SU-DHL-6 (cell line): ENCODE data around the gene PDE3B.
A peak's percentile ranks its signal among the peaks of the same experiment; 100 is the strongest.

Source experiments
- H2AFZ ChIP-seq: fragments of 200-600 bp; sonication (generic); 2 replicates; pipeline ENCODE4 v1.6.1; 2014; ENCODE audit warnings: low read depth, mild to moderate bottlenecking, moderate library complexity, mixed read lengths, antibody characterized with exemption, low read length; ENCODE audit not compliant: severe bottlenecking
- H3F3A ChIP-seq: fragments of 200-600 bp; shearing (Covaris generic); 2 replicates; pipeline ENCODE4 v1.6.0; 2016; ENCODE audit warnings: antibody characterized with exemption, mild to moderate bottlenecking; ENCODE audit not compliant: insufficient read depth
- H3K27ac ChIP-seq: fragments of 200-600 bp; sonication (generic); 2 replicates; pipeline ENCODE4 v1.5.1; 2016; ENCODE audit warnings: low read depth, mild to moderate bottlenecking, low read length, moderate library complexity, mixed read lengths
- H3K27me3 ChIP-seq: fragments of 200-600 bp; sonication (generic), shearing (Covaris generic); 2 replicates; pipeline ENCODE4 v1.6.0; 2014; ENCODE audit warnings: mild to moderate bottlenecking, low read length
- H3K36me3 ChIP-seq: fragments of 200-600 bp; sonication (generic); 2 replicates; pipeline ENCODE4 v1.6.1; 2014; ENCODE audit warnings: mild to moderate bottlenecking, low read length, mixed read lengths
- H3K4me2 ChIP-seq: fragments of 300-600, 200-600 bp; shearing (Covaris generic), sonication (generic); 2 replicates; pipeline ENCODE4 v1.6.0; 2014; ENCODE audit warnings: low read length, low read depth, mild to moderate bottlenecking; ENCODE audit not compliant: poor library complexity, severe bottlenecking
- H3K4me3 ChIP-seq: fragments of 200-600 bp; sonication (generic); 2 replicates; pipeline ENCODE4 v1.5.1; 2014; ENCODE audit warnings: antibody characterized with exemption, low read length, mild to moderate bottlenecking, mixed read lengths; ENCODE audit not compliant: insufficient read depth, poor library complexity, severe bottlenecking
- H3K79me2 ChIP-seq: fragments of 200-600 bp; sonication (generic); 2 replicates; pipeline ENCODE4 v1.6.1; 2014; ENCODE audit warnings: mild to moderate bottlenecking, low read length, moderate library complexity; ENCODE audit not compliant: insufficient read depth
- H3K9ac ChIP-seq: fragments of 200-600 bp; sonication (generic); 2 replicates; pipeline ENCODE4 v1.7.0; 2014; ENCODE audit warnings: mild to moderate bottlenecking, low read length
- H3K9me2 ChIP-seq: fragments of 200-600 bp; sonication (generic); replicated peaks from 2 replicates; pipeline ENCODE4 v1.6.1; 2014; ENCODE audit warnings: low read length; ENCODE audit not compliant: insufficient read depth
- H3K9me3 ChIP-seq: fragments of 200-600 bp; sonication (generic); 2 replicates; pipeline ENCODE4 v1.6.1; 2014; ENCODE audit warnings: low read length, mixed read lengths; ENCODE audit not compliant: insufficient read depth
- H4K20me1 ChIP-seq: fragments of 200-600 bp; sonication (generic); 2 replicates; pipeline ENCODE4 v1.6.1; 2014; ENCODE audit warnings: low read depth, mild to moderate bottlenecking, antibody characterized with exemption, low read length, moderate library complexity, mixed read lengths
- EZH2phosphoT487 ChIP-seq: fragments of 200-600 bp; sonication (generic), shearing (Covaris generic); conservative IDR thresholded peaks from 2 replicates; pipeline ENCODE4 v1.6.1; 2018; ENCODE audit warnings: mild to moderate bottlenecking, antibody characterized with exemption, low read length, moderate library complexity, mixed read lengths
- TF ChIP-seq, protein P1 (sequence below): fragments of 200-600 bp; sonication (generic); IDR thresholded peaks from one replicate; pipeline ENCODE4 v1.5.1; 2017; ENCODE audit warnings: antibody characterized with exemption, mild to moderate bottlenecking, low read length, moderate library complexity; ENCODE audit not compliant: insufficient read depth, poor library complexity, severe bottlenecking

PDE3B gene

DNA sequence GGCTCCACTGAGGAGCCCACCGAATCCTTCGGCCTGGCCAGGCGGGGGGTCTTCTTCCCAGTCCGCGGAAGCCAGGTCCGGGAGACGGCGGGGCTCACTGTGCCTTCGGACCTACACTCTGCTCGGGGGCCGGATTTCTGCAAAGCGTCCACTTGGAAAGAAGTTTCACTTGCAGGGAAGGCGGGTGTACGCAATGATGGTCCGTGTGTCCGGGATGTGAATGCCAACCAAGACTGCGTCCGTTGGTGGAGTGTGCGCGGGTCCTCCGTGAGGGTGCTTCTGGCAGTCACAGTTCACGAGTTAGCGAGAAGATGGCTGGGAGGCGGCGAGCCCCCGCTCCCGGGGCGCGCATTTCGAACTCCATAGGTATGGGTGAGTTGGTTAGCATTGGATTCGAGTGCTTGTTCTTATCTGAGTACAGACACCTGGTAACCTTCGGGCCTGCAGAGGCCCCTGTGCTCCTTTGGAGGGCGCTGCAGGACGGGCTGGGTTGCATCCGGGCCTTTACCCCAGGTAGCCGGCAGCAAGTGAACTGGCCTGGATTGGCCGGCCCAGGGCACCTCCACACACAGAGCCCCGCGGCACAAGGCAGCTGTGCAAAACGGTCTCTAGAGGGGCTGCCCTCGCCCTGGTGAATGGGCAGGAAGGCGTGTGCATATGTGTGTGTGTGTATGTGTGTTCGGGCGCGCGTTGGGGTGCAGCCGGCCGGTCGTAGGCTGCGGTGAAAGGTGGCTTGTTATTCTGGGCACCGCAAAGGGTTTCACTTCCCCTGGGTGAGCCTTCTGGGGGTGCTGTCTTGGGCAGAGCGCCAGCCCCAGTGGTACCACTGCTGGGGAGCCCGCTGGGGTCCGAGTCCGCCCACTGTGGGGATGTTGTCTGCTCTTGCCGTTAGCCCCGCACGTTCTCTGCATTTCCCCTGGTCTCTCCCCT lies 261.8 kb downstream of the PDE3B start:
- peak overlapping the region; percentile 91 for H3K27ac ChIP-seq
- no peaks in the 10 kb centered on the region for H3K79me2 ChIP-seq
- H3F3A ChIP-seq, result peaks cover 22% of the 10 kb centered on the region
- 0 out of 2 replicates have a peak, but pooled peaks cover 2% of the 10 kb centered on the region for H3K36me3 ChIP-seq
- no peaks in the 10 kb centered on the region for H3K27me3 ChIP-seq
- TF ChIP-seq EZH2phosphoT487, result no peak
- TF ChIP-seq, protein P1, sequence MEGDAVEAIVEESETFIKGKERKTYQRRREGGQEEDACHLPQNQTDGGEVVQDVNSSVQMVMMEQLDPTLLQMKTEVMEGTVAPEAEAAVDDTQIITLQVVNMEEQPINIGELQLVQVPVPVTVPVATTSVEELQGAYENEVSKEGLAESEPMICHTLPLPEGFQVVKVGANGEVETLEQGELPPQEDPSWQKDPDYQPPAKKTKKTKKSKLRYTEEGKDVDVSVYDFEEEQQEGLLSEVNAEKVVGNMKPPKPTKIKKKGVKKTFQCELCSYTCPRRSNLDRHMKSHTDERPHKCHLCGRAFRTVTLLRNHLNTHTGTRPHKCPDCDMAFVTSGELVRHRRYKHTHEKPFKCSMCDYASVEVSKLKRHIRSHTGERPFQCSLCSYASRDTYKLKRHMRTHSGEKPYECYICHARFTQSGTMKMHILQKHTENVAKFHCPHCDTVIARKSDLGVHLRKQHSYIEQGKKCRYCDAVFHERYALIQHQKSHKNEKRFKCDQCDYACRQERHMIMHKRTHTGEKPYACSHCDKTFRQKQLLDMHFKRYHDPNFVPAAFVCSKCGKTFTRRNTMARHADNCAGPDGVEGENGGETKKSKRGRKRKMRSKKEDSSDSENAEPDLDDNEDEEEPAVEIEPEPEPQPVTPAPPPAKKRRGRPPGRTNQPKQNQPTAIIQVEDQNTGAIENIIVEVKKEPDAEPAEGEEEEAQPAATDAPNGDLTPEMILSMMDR, result peak; percentile 70
- no peaks in the 10 kb centered on the region for H3K9me3 ChIP-seq
- no peaks in the 10 kb centered on the region for H4K20me1 ChIP-seq
- peak overlapping the region; percentile 86 for H2AFZ ChIP-seq
- H3K4me3 ChIP-seq, result peak overlapping the region; percentile 51
- peak overlapping the region; percentile 64 for H3K9ac ChIP-seq
- H3K4me2 ChIP-seq, result peak overlapping the region; percentile 59
- no peaks in the 10 kb centered on the region for H3K9me2 ChIP-seq

DNA sequence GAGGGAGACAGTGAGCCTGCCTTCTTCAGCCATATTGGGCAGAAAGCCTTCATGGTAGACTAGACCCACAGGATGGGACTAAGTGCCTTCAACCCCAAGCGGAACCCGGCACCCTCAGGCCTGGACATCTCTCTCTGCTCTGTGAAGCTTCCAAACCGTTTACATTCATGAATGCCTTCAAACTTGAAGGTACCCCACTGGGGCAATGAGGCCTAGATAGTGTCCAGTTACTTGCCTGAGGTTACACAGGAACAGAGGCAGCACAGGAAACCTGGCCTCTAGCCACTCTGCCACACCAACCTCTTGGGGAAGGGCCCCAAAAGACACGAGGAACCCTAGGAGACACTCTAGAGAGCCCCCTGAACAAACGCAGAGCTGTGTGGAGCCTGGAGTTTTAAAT lies 263.0 kb downstream of the PDE3B start:
- H3K9me3 ChIP-seq, result no peaks in the 10 kb centered on the region
- H3K9me2 ChIP-seq, result no peaks in the 10 kb centered on the region
- H3K27ac ChIP-seq, result peak overlapping the region; percentile 91
- no peaks in the 10 kb centered on the region for H4K20me1 ChIP-seq
- peak overlapping the region; percentile 63 for H2AFZ ChIP-seq
- peak overlapping the region; percentile 43 for H3K4me3 ChIP-seq
- peak overlapping the region; percentile 64 for H3K9ac ChIP-seq
- no peaks in the 10 kb centered on the region for H3K27me3 ChIP-seq
- TF ChIP-seq EZH2phosphoT487, result no peak
- TF ChIP-seq, protein P1, result no peak
- H3K79me2 ChIP-seq, result no peaks in the 10 kb centered on the region
- 0 out of 2 replicates have a peak, but pooled peaks cover 2% of the 10 kb centered on the region for H3K36me3 ChIP-seq
- peaks cover 22% of the 10 kb centered on the region for H3F3A ChIP-seq
- peak overlapping the region; percentile 59 for H3K4me2 ChIP-seq

DNA sequence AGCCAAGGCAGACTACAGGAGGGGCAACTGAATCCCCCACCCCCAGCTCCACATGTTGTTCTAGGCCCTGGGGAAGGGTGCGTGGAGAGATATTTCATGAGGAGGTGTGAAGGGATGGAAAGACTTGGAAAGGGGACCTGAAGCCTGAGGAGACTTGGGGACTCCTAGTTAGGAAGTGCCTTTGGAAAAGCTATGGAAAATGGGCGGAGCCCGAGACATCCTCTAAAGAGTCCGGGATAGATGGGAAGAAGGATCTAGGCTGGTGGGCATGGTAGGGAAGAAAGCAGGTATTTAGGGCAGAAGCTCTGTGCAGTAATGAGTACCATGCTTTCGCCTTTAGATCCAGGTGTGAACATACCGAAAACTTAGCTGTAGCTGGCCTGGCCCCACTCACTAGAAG lies 263.4 kb downstream of the PDE3B start:
- peak overlapping the region; percentile 59 for H3K4me2 ChIP-seq
- peak overlapping the region; percentile 64 for H3K9ac ChIP-seq
- peak overlapping the region; percentile 63 for H2AFZ ChIP-seq
- no peaks in the 10 kb centered on the region for H4K20me1 ChIP-seq
- no peaks in the 10 kb centered on the region for H3K27me3 ChIP-seq
- no peaks in the 10 kb centered on the region for H3K79me2 ChIP-seq
- TF ChIP-seq, protein P1, result no peak
- no peak for TF ChIP-seq EZH2phosphoT487
- H3F3A ChIP-seq, result peaks cover 22% of the 10 kb centered on the region
- H3K36me3 ChIP-seq, result 0 out of 2 replicates have a peak, but pooled peaks cover 2% of the 10 kb centered on the region
- H3K4me3 ChIP-seq, result no peak overlapping the region
- no peaks in the 10 kb centered on the region for H3K9me2 ChIP-seq
- peak overlapping the region; percentile 91 for H3K27ac ChIP-seq
- no peaks in the 10 kb centered on the region for H3K9me3 ChIP-seq
